Neural crest cell (in vitro differentiated cells): ENCODE data around the gene DIAPH3. TPM values are rescaled to one million over a fixed set of nuclear protein-coding genes. Genes with fewer than 3 reads are reported as not detected.

Experiments used
- DNase-seq: peaks from one replicate; pipeline ENCODE4 v3.0.0; 2021; ENCODE audit warnings: low read depth, mixed read lengths, low spot score
- H3K27ac Mint-ChIP-seq: one replicate; pipeline ENCODE4 v1.8.0; 2021; ENCODE audit warnings: mild to moderate bottlenecking, mixed read lengths; ENCODE audit not compliant: unreplicated experiment
- H3K27me3 Mint-ChIP-seq: 2 replicates; pipeline ENCODE4 v1.8.0; 2021; ENCODE audit warnings: low read depth, mild to moderate bottlenecking, mixed read lengths
- H3K36me3 Mint-ChIP-seq: 2 replicates; pipeline ENCODE4 v1.8.0; 2021; ENCODE audit warnings: low read depth, mild to moderate bottlenecking, mixed read lengths
- H3K4me1 Mint-ChIP-seq: 2 replicates; pipeline ENCODE4 v1.8.0; 2021; ENCODE audit warnings: mixed read lengths
- H3K4me3 Mint-ChIP-seq: one replicate; pipeline ENCODE4 v1.8.0; 2021; ENCODE audit warnings: mild to moderate bottlenecking, mixed read lengths
- H3K9me3 Mint-ChIP-seq: 2 replicates; pipeline ENCODE4 v1.8.0; 2021; ENCODE audit warnings: mixed read lengths
- total RNA-seq: library from RNA; stranded (reverse); gene quantifications from 2 replicates; pipeline ENCODE4 v1.2.1, GENCODE V29; 2021
- TF ChIP-seq, protein P1 (sequence below): fragments of 200-600 bp; sonication (generic); conservative IDR thresholded peaks from 2 replicates; pipeline ENCODE4 v1.5.0; 2021; ENCODE audit warnings: antibody characterized with exemption, mild to moderate bottlenecking

The DIAPH3 gene
- total RNA-seq, 1 donor from 2014 or later = 16.4 TPM

DNA sequence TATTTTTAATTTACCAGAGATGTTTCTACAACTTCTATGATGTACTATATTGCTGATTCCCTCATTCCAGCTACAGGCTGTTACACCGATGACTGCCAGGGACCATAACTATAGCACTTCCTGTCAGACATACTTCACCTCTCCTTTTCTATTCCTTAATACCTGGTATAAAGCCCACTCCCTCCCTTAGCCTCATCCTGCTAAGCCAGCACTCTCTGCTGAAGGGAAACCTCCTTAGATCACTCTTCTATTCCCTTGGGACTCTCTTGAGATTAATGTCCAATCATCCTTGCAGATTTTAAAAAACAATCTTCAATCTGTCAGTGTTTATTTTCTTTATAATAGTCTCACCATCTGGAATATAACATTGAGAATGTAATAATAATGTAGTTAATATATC is 127.9 kb downstream of the DIAPH3 start:
- peaks cover 4% of the 10 kb centered on the region for H3K9me3 Mint-ChIP-seq
- H3K27me3 Mint-ChIP-seq = no peaks in the 10 kb centered on the region
- H3K4me3 Mint-ChIP-seq = no peak overlapping the region
- H3K27ac Mint-ChIP-seq = no peak overlapping the region
- TF ChIP-seq, protein P1, sequence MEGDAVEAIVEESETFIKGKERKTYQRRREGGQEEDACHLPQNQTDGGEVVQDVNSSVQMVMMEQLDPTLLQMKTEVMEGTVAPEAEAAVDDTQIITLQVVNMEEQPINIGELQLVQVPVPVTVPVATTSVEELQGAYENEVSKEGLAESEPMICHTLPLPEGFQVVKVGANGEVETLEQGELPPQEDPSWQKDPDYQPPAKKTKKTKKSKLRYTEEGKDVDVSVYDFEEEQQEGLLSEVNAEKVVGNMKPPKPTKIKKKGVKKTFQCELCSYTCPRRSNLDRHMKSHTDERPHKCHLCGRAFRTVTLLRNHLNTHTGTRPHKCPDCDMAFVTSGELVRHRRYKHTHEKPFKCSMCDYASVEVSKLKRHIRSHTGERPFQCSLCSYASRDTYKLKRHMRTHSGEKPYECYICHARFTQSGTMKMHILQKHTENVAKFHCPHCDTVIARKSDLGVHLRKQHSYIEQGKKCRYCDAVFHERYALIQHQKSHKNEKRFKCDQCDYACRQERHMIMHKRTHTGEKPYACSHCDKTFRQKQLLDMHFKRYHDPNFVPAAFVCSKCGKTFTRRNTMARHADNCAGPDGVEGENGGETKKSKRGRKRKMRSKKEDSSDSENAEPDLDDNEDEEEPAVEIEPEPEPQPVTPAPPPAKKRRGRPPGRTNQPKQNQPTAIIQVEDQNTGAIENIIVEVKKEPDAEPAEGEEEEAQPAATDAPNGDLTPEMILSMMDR = no peak
- DNase-seq = no peak
- H3K36me3 Mint-ChIP-seq = peaks cover 13% of the 10 kb centered on the region
- H3K4me1 Mint-ChIP-seq = no peaks in the 10 kb centered on the region

DNA sequence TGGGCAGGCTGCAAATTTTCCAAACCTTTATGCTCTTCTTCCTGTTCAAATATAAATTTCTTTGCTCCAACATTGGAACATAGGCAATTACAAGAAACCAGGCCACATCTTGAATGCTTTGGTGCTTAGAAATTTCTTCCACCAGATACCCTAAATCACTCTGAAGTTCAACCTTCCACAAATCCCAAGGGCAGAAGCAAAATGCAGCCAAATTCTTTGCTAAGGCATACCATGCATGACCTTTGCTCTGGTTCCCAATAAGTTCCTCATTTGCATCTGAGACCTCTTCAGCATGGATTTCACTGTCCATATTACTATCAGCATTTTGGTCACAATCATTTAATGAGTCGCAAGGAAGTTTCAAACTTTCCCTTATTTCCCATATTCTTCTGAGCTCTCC is 130.9 kb downstream of the DIAPH3 start:
- TF ChIP-seq, protein P1 = no peak
- Mint-ChIP-seq H3K27ac (no peak overlapping the region), H3K27me3 (no peaks in the 10 kb centered on the region), H3K36me3 (peaks cover 14% of the 10 kb centered on the region), H3K4me3 (no peak overlapping the region), H3K4me1 (no peaks in the 10 kb centered on the region), H3K9me3 (peaks cover 7% of the 10 kb centered on the region)
- no peak for DNase-seq

DNA sequence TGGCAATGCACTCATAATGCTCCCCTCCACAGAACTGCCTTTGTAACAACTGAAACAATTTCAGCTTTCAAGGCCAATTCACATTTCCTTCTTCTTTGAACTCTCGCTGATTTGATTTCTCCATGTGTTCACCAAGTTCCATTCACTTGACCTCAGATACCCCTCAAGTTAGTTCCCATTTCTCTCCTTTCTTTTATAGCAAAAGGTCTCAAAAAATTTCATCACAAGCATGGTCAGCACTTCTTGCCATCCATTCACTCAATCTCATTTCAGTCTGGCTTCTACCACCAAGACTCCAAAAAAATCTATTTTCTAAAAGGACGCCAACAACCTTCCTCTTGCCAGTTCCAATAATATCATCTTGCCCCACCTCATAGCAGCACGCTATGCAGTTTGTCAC is 135.7 kb downstream of the DIAPH3 start:
- no peak for DNase-seq
- H3K9me3 Mint-ChIP-seq = peaks cover 7% of the 10 kb centered on the region
- TF ChIP-seq, protein P1 = no peak
- H3K4me1 Mint-ChIP-seq = no peaks in the 10 kb centered on the region
- H3K27me3 Mint-ChIP-seq = no peaks in the 10 kb centered on the region
- peaks cover 11% of the 10 kb centered on the region for H3K36me3 Mint-ChIP-seq
- H3K27ac Mint-ChIP-seq = no peak overlapping the region
- H3K4me3 Mint-ChIP-seq = no peak overlapping the region

DNA sequence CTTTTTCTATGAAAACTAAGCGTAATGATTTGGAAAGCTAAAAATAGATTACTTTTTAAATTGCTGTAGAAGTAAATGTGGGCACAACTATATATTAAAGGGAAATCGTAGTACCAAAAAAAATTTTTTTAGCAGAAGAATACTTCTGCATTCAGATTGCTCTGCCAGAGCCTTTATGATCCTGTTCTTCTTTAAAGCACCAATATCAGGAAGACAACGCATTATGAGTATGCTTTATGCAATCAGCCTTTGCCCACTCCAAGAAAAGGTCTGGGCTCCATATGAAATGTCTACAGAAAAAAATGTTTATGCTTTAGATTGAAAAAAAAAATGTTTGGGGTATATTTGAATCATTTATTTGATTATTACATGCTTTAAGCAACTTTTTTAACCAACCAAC is 137.4 kb downstream of the DIAPH3 start:
- Mint-ChIP-seq H3K36me3 (peaks cover 8% of the 10 kb centered on the region), H3K4me3 (no peak overlapping the region), H3K27me3 (no peaks in the 10 kb centered on the region), H3K27ac (no peak overlapping the region), H3K4me1 (no peaks in the 10 kb centered on the region), H3K9me3 (peaks cover 5% of the 10 kb centered on the region)
- DNase-seq = no peak
- TF ChIP-seq, protein P1 = no peak

DNA sequence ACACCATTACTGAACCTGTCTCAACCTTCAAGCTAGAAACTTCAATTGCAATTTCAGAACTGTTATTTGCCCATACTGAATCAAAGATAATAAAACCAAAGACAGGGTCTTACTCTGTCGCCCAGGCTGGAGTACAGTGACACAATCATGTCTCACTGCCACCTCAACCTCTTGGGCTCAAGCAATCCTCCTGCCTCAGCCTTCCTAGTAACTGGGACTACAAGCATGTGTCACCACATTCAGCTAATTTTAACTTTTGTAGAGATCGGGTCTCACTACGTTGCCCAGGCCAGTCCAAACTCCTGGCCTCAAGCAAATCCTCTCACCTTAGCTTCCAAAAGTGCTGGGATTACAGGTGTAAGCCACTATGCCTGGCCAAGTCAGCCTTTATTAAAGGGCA is 143.4 kb downstream of the DIAPH3 start:
- no peak for DNase-seq
- peaks cover 4% of the 10 kb centered on the region for H3K36me3 Mint-ChIP-seq
- no peak overlapping the region for H3K27ac Mint-ChIP-seq
- no peaks in the 10 kb centered on the region for H3K27me3 Mint-ChIP-seq
- TF ChIP-seq, protein P1 = no peak
- no peaks in the 10 kb centered on the region for H3K9me3 Mint-ChIP-seq
- H3K4me3 Mint-ChIP-seq = no peak overlapping the region
- H3K4me1 Mint-ChIP-seq = no peaks in the 10 kb centered on the region
